Measurements from ENCODE around the gene CDCA4. TPM values are rescaled to one million over a fixed set of nuclear protein-coding genes. Genes with fewer than 3 reads are reported as not detected.
A peak's percentile ranks its signal among the peaks of the same experiment; 100 is the strongest.

Gene CDCA4
- total RNA-seq, 1 experiment from 2014 or later: 24.9 TPM

- no peaks in the 10 kb centered on the region for H3K9me2 ChIP-seq (ENCODE audit: insufficient read depth)
- TF ChIP-seq EZH2 (IDR thresholded peaks at IDR 0.05; ENCODE audit: low read depth): no peak
- no peak for TF ChIP-seq CTCF (conservative IDR thresholded peaks at IDR 0.05)
- H3K4me3 ChIP-seq: no peak overlapping the region
- peaks cover 26% of the 10 kb centered on the region for H3F3A ChIP-seq (ENCODE audit: insufficient read depth, low read depth)
- intact Hi-C loops (cut with micrococcal nuclease; ENCODE audit: unreplicated experiment): loop anchor here (5.0 kb wide), 1 partner anchor 36 kb away; no protein-coding TSS in a partner anchor
- no peaks in the 10 kb centered on the region for H3K27me3 ChIP-seq (ENCODE audit: insufficient read depth, low read depth)
- peak overlapping the region; percentile 49 for H3K4me2 ChIP-seq
- no peak overlapping the region for H3K27ac ChIP-seq
- peak in 1 of 2 experiments; percentile 76 for DNase-seq
- ChIA-PET CTCF (interaction anchor here (0.6 kb wide), 1 partner anchor 1904 kb away, joined by 3 read pairs; no protein-coding TSS in a partner anchor), POLR2A (ENCODE audit: unreplicated experiment) (interaction anchor here (0.5 to 0.7 kb wide), 3 partner anchors 333 to 1863 kb away, joined by 3 to 6 read pairs (median 5); no protein-coding TSS in a partner anchor)
- no peaks in the 10 kb centered on the region for H3K9me3 ChIP-seq (ENCODE audit: insufficient read depth, low read depth)
- BruUV-seq (replicated peaks): no TSS peak
- H3K79me2 ChIP-seq (ENCODE audit: low read depth): no peaks in the 10 kb centered on the region
- no peak overlapping the region for H2AFZ ChIP-seq
- H3K4me1 ChIP-seq (replicated peaks; ENCODE audit: insufficient read depth): peaks cover 48% of the 10 kb centered on the region
- H4K20me1 ChIP-seq (ENCODE audit: insufficient read depth): no peaks in the 10 kb centered on the region
- H3K36me3 ChIP-seq (ENCODE audit: low read depth): no peaks in the 10 kb centered on the region
Measured at GRCh38 chr14:104968153-104968527, 52.7 kb downstream of the CDCA4 start.

- H3K79me2 ChIP-seq (ENCODE audit: low read depth): no peaks in the 10 kb centered on the region
Measured at GRCh38 chr14:104967386-104968152, 53.3 kb downstream of the CDCA4 start.

GRCh38 chr14:104966981-104967385 lies 53.9 kb downstream of the CDCA4 start:
- no peaks in the 10 kb centered on the region for H3K9me2 ChIP-seq (ENCODE audit: insufficient read depth)
- POLR2A ChIA-PET (ENCODE audit: unreplicated experiment): no interaction called here
- no peaks in the 10 kb centered on the region for H4K20me1 ChIP-seq (ENCODE audit: insufficient read depth)
- no peaks in the 10 kb centered on the region for H3K79me2 ChIP-seq (ENCODE audit: low read depth)
- TF ChIP-seq CTCF (conservative IDR thresholded peaks at IDR 0.05) (no peak), EZH2 (IDR thresholded peaks at IDR 0.05; ENCODE audit: low read depth) (no peak)
- peaks cover 17% of the 10 kb centered on the region; the same call in 1 of the 2 replicates for H3F3A ChIP-seq (ENCODE audit: insufficient read depth, low read depth)
- intact Hi-C loops (cut with micrococcal nuclease; ENCODE audit: unreplicated experiment): loop anchor here (5.0 kb wide), 1 partner anchor 35 kb away; no protein-coding TSS in a partner anchor
- H2AFZ ChIP-seq: no peak overlapping the region
- DNase-seq: no peak
- no peak overlapping the region for H3K4me3 ChIP-seq
- no peak overlapping the region for H3K27ac ChIP-seq
- BruUV-seq (replicated peaks): no TSS peak
- CTCF ChIA-PET: no interaction called here
- peaks cover 38% of the 10 kb centered on the region for H3K4me1 ChIP-seq (replicated peaks; ENCODE audit: insufficient read depth)
- H3K36me3 ChIP-seq (ENCODE audit: low read depth): no peaks in the 10 kb centered on the region
- H3K27me3 ChIP-seq (ENCODE audit: insufficient read depth, low read depth): no peaks in the 10 kb centered on the region
- no peaks in the 10 kb centered on the region for H3K9me3 ChIP-seq (ENCODE audit: insufficient read depth, low read depth)
- H3K4me2 ChIP-seq: peak overlapping the region; percentile 49

More at GRCh38 chr14:104967386-104968152, 53.3 kb downstream of the CDCA4 start:
- intact Hi-C loops (cut with micrococcal nuclease; ENCODE audit: unreplicated experiment): loop anchor here (5.0 kb wide), 1 partner anchor 35 kb away; no protein-coding TSS in a partner anchor
- Histone ChIP-seq H3K9me2 (ENCODE audit: insufficient read depth) (no peaks in the 10 kb centered on the region), H4K20me1 (ENCODE audit: insufficient read depth) (no peaks in the 10 kb centered on the region), H3K4me2 (peak overlapping the region; percentile 49), H3K36me3 (ENCODE audit: low read depth) (no peaks in the 10 kb centered on the region), H3F3A (ENCODE audit: insufficient read depth, low read depth) (peaks cover 21% of the 10 kb centered on the region), H3K9me3 (ENCODE audit: insufficient read depth, low read depth) (no peaks in the 10 kb centered on the region), H3K27me3 (ENCODE audit: insufficient read depth, low read depth) (no peaks in the 10 kb centered on the region), H3K4me1 (replicated peaks; ENCODE audit: insufficient read depth) (peaks cover 43% of the 10 kb centered on the region), H3K4me3 (no peak overlapping the region), H3K27ac (no peak overlapping the region), H2AFZ (no peak overlapping the region)
- BruUV-seq (replicated peaks): no TSS peak
- ChIA-PET POLR2A (ENCODE audit: unreplicated experiment) (interaction anchor here (0.5 to 0.7 kb wide), 3 partner anchors 334 to 1863 kb away, joined by 3 to 6 read pairs (median 5); no protein-coding TSS in a partner anchor), CTCF (no interaction called here)
- DNase-seq: peak in 1 of 2 experiments; percentile 59
- no peak for TF ChIP-seq EZH2 (IDR thresholded peaks at IDR 0.05; ENCODE audit: low read depth)
- TF ChIP-seq CTCF (conservative IDR thresholded peaks at IDR 0.05): no peak
